Uterus (tissue), 2 donors: ENCODE measurements around the gene BTBD17.

ENCODE experiments used
- CTCF ChIP-seq, 4 experiments: fragments of 200-600 bp in 2 of 4; fragments of 450-650 bp in 2 of 4; sonication (generic) in 2 of 4; IDR thresholded peaks; one replicate each; pipeline ENCODE4 v1.5.1; 2016 to 2019; ENCODE audit warnings: antibody characterized with exemption in 4 of 4, mild to moderate bottlenecking in 2 of 4, moderate library complexity in 1 of 4
- POLR2A ChIP-seq, 2 donors: fragments of 450-650 bp; IDR thresholded peaks; one replicate each; pipeline ENCODE4 v1.6.1; 2016; ENCODE audit warnings: antibody characterized with exemption in 2 of 2, mild to moderate bottlenecking in 1 of 2, moderate library complexity in 1 of 2

DNA sequence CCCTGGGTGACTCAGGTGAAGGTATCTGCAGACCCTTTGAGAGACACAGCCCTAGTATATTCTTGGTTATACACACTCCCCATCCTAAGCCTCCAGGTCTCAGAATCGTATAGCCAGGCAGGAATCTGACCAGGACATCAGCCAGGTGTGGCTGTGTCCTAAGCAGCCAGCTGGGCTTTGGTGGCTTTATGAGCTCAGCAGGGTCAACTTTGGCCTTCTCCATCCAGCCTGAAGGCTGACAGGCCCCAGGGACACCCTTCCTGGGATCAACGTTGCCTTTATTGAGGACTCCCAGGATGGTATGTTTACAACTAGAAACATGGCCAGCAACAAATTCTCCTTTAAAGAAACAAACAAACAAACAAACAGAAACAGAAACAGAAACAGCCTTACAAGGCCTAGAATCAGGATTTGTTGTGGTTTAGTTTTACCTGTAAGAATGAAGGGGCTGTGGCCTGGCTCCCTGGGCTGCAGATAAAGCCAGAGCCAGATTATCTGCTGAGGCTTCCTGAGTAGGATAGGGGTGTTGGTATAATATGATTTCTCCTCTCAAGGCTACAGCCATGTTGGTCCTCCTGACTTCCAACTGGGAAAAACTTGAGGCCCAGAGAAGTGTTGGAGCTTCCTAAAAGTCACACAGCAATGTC lies 27.2 kb downstream of the BTBD17 start:
- TF ChIP-seq POLR2A (IDR thresholded peaks at IDR 0.05), result no peak
- TF ChIP-seq CTCF (IDR thresholded peaks at IDR 0.05), result no peak
